WERI-Rb-1 (cell line): Measurements from ENCODE around the gene TTC31.
A peak's percentile ranks its signal among the peaks of the same experiment; 100 is the strongest.

Experiments used
- DNase-seq: peaks from one replicate; pipeline ENCODE4 v3.0.0-alpha.2; 2020
- H3K27ac ChIP-seq: fragments of 250-450 bp; sonication (Bioruptor Pico); 2 replicates; pipeline ENCODE4 v1.5.1; 2020; ENCODE audit warnings: mild to moderate bottlenecking, moderate library complexity
- H3K27me3 ChIP-seq: fragments of 250-450 bp; sonication (Bioruptor Pico); 2 replicates; pipeline ENCODE4 v1.5.1; 2021; ENCODE audit warnings: mild to moderate bottlenecking, low read depth, moderate library complexity; ENCODE audit not compliant: insufficient read depth, severe bottlenecking
- H3K36me3 ChIP-seq: fragments of 250-450 bp; sonication (Bioruptor Pico); 2 replicates; pipeline ENCODE4 v1.5.1; 2020; ENCODE audit warnings: mild to moderate bottlenecking, moderate library complexity
- H3K4me3 ChIP-seq: 2 replicates; pipeline ENCODE4 v1.5.1; 2011; ENCODE audit warnings: low read depth, mild to moderate bottlenecking, control low read depth, low read length
- H3K9me3 ChIP-seq: fragments of 250-450 bp; sonication (Bioruptor Pico); 2 replicates; pipeline ENCODE4 v1.5.1; 2021; ENCODE audit warnings: mild to moderate bottlenecking, moderate library complexity; ENCODE audit not compliant: severe bottlenecking
- TF ChIP-seq, protein P1 (sequence below): IDR thresholded peaks from 2 replicates; pipeline ENCODE4 v1.5.1; 2011; ENCODE audit warnings: low read depth, mild to moderate bottlenecking, control low read depth, inconsistent platforms, low read length

TTC31 gene

DNA sequence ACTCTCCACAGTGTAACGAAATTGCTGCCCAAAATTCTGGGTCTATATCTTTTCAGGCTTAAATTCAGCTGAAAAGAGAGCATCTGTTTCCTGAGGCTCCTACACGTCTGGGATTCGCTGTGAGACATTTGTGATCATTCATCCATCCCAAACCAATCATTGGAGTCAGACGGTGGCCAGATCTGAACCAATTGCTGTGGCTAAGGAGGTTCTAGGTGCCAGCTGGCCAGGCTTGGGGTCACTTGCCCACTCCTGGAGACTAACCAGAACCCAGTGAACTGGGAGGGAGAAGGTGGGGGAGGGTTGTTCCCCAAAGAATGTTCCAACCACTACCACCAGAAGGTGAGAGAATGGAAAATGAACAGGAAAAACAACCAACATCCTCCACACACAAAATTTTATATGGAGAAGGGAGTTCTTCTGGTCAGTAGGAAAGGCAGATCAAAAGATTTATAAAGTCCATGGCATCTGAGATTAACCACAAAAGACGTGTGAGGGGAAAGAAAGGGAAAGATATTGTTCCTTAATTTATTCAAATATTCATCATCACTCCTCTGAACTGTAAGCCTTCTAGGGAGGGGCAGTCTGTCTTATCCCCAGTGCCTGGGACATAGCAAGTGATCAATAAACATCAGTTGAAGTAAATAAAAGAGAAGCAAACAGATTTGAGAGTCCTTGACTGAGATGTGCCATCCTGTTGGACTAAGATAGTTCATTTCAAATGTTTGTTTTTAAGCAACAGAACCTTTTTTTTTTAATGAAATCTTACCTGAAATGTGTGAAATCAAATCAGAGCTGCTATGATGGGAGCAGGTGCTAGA, 38.2 kb upstream of the TTC31 start:
- no peak for DNase-seq
- H3K27ac ChIP-seq: no peak overlapping the region
- no peaks in the 10 kb centered on the region for H3K27me3 ChIP-seq
- TF ChIP-seq, protein P1, sequence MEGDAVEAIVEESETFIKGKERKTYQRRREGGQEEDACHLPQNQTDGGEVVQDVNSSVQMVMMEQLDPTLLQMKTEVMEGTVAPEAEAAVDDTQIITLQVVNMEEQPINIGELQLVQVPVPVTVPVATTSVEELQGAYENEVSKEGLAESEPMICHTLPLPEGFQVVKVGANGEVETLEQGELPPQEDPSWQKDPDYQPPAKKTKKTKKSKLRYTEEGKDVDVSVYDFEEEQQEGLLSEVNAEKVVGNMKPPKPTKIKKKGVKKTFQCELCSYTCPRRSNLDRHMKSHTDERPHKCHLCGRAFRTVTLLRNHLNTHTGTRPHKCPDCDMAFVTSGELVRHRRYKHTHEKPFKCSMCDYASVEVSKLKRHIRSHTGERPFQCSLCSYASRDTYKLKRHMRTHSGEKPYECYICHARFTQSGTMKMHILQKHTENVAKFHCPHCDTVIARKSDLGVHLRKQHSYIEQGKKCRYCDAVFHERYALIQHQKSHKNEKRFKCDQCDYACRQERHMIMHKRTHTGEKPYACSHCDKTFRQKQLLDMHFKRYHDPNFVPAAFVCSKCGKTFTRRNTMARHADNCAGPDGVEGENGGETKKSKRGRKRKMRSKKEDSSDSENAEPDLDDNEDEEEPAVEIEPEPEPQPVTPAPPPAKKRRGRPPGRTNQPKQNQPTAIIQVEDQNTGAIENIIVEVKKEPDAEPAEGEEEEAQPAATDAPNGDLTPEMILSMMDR: no peak
- no peaks in the 10 kb centered on the region for H3K9me3 ChIP-seq
- no peak overlapping the region for H3K4me3 ChIP-seq
- no peaks in the 10 kb centered on the region for H3K36me3 ChIP-seq

DNA sequence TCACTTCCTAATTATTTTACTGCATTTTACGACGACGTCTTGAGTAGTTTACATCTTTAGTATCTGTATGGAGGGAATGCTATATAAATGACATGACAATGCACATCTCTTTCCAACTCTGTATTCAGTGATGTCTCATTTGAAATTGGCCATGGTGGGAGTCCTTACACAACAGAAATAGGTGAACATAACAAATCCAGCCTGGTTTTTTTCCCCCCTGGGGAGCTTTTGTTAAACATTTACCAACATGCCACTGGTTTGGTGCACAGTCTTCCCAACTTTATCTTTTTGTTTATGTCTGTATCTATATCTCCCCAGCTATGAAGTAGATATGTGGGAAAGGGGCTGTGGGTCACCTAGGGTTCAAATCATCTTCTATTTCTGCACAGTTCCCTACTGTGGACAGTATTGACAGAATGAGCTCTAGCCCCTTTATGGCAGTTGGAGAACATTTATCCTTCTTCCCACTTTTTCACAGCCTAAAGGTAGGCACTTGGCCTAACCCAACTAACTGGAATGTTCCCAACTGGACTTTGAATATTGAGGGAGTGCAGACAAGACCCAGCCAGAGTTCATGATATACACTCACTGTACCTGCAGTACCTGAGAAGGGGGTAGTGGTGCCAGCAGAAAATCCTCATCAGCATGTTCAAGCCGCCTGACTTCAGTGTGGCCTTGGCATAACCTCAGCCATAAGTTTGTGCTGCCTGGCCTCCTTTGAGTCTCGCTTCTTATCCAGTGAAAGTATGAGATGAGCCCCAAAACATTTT, 35.5 kb upstream of the TTC31 start:
- TF ChIP-seq, protein P1: no peak
- H3K27me3 ChIP-seq: no peaks in the 10 kb centered on the region
- no peaks in the 10 kb centered on the region for H3K9me3 ChIP-seq
- no peaks in the 10 kb centered on the region for H3K36me3 ChIP-seq
- DNase-seq: no peak
- H3K27ac ChIP-seq: no peak overlapping the region
- no peak overlapping the region for H3K4me3 ChIP-seq

DNA sequence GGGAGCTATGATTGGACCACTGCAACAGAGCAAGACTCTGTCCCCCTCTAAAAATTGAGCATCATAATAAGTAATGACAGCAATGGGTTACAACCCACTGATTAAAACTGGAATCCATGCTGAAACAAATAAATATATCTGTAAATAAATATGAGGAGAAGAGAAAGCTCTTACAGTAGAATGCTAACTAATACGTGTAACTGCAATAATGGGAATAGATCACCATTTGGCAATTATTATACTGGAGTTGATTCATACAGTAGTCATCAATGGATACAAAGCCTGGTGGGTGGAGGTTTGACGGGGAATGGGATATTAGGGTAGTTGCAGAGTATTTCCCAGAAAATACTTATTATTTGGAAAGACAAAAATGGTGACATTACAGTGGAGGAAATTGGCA, 34.1 kb upstream of the TTC31 start:
- Histone ChIP-seq H3K27ac (no peak overlapping the region), H3K9me3 (no peaks in the 10 kb centered on the region), H3K36me3 (no peaks in the 10 kb centered on the region), H3K4me3 (no peak overlapping the region), H3K27me3 (no peaks in the 10 kb centered on the region)
- DNase-seq: no peak
- TF ChIP-seq, protein P1: no peak

- no peak overlapping the region for H3K4me3 ChIP-seq
- H3K9me3 ChIP-seq: no peaks in the 10 kb centered on the region
- no peaks in the 10 kb centered on the region for H3K36me3 ChIP-seq
- no peak overlapping the region for H3K27ac ChIP-seq
- TF ChIP-seq, protein P1: no peak
- no peaks in the 10 kb centered on the region for H3K27me3 ChIP-seq
- no peak for DNase-seq
These were observed 32.2 kb upstream of the TTC31 start for GRCh38 chr2:74450570-74451190.

DNA sequence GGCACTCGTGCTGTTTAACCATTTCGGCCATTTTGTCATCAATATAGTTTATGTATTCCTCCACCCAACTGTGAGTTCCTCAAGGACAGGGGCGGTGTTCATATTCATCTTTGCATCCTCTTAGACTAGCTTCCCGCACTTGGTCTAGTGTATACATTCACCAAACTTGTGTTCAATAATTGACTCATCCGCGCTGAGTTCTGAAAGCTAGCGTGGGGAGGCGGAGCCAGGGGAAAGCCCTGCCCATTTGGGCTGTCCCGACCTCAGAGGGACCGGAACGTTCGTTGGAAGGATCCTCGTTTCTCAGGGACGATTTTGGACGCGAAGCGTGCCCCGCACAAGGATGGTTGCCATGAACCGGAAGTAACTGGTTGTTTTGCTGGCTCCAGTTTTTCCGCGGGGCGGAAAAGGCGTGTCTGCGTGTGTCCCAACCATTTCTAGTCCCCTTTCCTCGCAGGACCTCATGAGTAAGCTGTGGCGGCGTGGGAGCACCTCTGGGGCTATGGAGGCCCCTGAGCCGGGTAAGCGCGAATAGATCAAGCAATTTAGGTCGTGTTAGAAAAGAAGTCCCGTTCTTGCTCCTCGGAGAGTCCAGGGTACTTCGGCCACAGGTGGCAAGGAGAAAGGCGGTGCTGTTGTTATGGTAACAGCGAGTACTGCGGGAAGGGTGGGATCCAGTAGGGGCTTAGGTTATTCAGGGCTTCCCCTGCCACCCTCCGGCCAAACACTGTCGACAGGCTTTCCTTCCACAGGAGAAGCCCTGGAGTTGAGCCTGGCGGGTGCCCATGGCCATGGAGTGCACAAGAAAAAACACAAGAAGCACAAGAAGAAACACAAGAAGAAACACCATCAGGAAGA, 28.0 kb upstream of the TTC31 start, which contains the start of gene INO80B:
Gene INO80B (plus strand): TSS at position 434 of the 858 bp plus-strand sequence. CDS start 30 bp downstream, at position 464.
- H3K27ac ChIP-seq: peak within 1 kb of the TSS; percentile 46
- DNase-seq: peak; percentile 98
- no peaks in the 10 kb centered on the region for H3K9me3 ChIP-seq
- TF ChIP-seq, protein P1: 0 out of 2 replicates have a peak, but pooled peaks have one; percentile 17
- no peaks in the 10 kb centered on the region for H3K27me3 ChIP-seq
- peak within 1 kb of the TSS; percentile 71 for H3K4me3 ChIP-seq
- peaks cover 5% of the 10 kb centered on the region for H3K36me3 ChIP-seq
